ENCODE results near the gene RBP3.

Gene RBP3

GRCh38 chr10:47371629-47372485, 23.7 kb downstream of the RBP3 start:
- CTCF ChIA-PET, result interaction anchor here (3.0 kb wide), 1 partner anchor 10 kb away, joined by 10 read pairs; no protein-coding TSS in a partner anchor
- no peak for TF ChIP-seq CTCF (IDR thresholded peaks at IDR 0.05; ENCODE audit: control extremely low read depth, extremely low read depth, low read depth, missing control alignments)
- DNase-seq (ENCODE audit: extremely low spot score), result no peak
- POLR2A ChIA-PET, result no interaction called here

GRCh38 chr10:47372726-47373125, 24.6 kb downstream of the RBP3 start:
- ChIA-PET POLR2A (no interaction called here), CTCF (interaction anchor here (0.8 to 3.0 kb wide), 4 partner anchors 9 to 33 kb away, joined by 3 to 10 read pairs (median 3); no protein-coding TSS in a partner anchor)
- DNase-seq (ENCODE audit: extremely low spot score), result no peak
- no peak for TF ChIP-seq CTCF (IDR thresholded peaks at IDR 0.05; ENCODE audit: control extremely low read depth, extremely low read depth, low read depth, missing control alignments)

GRCh38 chr10:47374611-47375536, 26.7 kb downstream of the RBP3 start:
- POLR2A ChIA-PET, result no interaction called here
- DNase-seq (ENCODE audit: extremely low spot score), result no peak
- CTCF ChIA-PET, result interaction anchor here (1.6 to 1.8 kb wide), 2 partner anchors 9 to 13 kb away, joined by 5 to 10 read pairs; no protein-coding TSS in a partner anchor

GRCh38 chr10:47376522-47377220, 28.5 kb downstream of the RBP3 start:
- no peak for TF ChIP-seq CTCF (IDR thresholded peaks at IDR 0.05; ENCODE audit: control extremely low read depth, extremely low read depth, low read depth, missing control alignments)
- DNase-seq (ENCODE audit: extremely low spot score), result no peak
- ChIA-PET CTCF (no interaction called here), POLR2A (no interaction called here)

More at GRCh38 chr10:47374611-47375536, 26.7 kb downstream of the RBP3 start:
- TF ChIP-seq CTCF (IDR thresholded peaks at IDR 0.05; ENCODE audit: control extremely low read depth, extremely low read depth, low read depth, missing control alignments), result no peak

- DNase-seq (ENCODE audit: extremely low spot score), result no peak
- ChIA-PET POLR2A (no interaction called here), CTCF (interaction anchor here (1.3 kb wide), 1 partner anchor 14 kb away, joined by 3 read pairs; no protein-coding TSS in a partner anchor)
- no peak for TF ChIP-seq CTCF (IDR thresholded peaks at IDR 0.05; ENCODE audit: control extremely low read depth, extremely low read depth, low read depth, missing control alignments)
Observed at GRCh38 chr10:47378183-47378510, 30.0 kb downstream of the RBP3 start.
